Natural killer cell (primary cell): ENCODE results near the gene SERGEF. TPM values are rescaled to one million over a fixed set of nuclear protein-coding genes. Genes with fewer than 3 reads are reported as not detected.

ENCODE experiments used
- ATAC-seq, 3 donors: fragments of 150-1000 bp in 2 of 3; fragments of 200-7000 bp in 1 of 3; cut with Tn5 transposase; 1 replicate in 1 of 3; 2 replicates in 2 of 3; pipeline ENCODE4 v1.10.0; 2021; ENCODE audit warnings: mild to moderate bottlenecking in 2 of 3, moderate library complexity in 2 of 3
- DNase-seq, 2 donors: peaks; one replicate each; pipeline versions ENCODE4 v3.0.0 to v3.0.0-alpha.2; 2013 to 2021; ENCODE audit warnings: mixed read lengths in 1 of 2
- H3K27ac ChIP-seq: one replicate; pipeline ENCODE4 v1.5.1; 2013; ENCODE audit warnings: mild to moderate bottlenecking, low read length
- H3K27me3 ChIP-seq: one replicate; pipeline ENCODE4 v1.6.1; 2013; ENCODE audit warnings: low read length; ENCODE audit not compliant: control insufficient read depth, insufficient read depth
- H3K36me3 ChIP-seq: one replicate; pipeline ENCODE4 v1.6.1; 2013; ENCODE audit warnings: low read length; ENCODE audit not compliant: control insufficient read depth, insufficient read depth
- H3K4me1 ChIP-seq: one replicate; pipeline ENCODE4 v1.6.1; 2013; ENCODE audit warnings: low read length; ENCODE audit not compliant: control insufficient read depth, insufficient read depth
- H3K4me3 ChIP-seq: one replicate; pipeline ENCODE4 v1.5.1; 2013; ENCODE audit warnings: low read length
- H3K9me3 ChIP-seq: one replicate; pipeline ENCODE4 v1.6.1; 2013; ENCODE audit warnings: low read length; ENCODE audit not compliant: control insufficient read depth, insufficient read depth
- H3K27ac Mint-ChIP-seq, 2 donors: one replicate each; pipeline ENCODE4 v1.8.0; 2022; ENCODE audit warnings: mild to moderate bottlenecking in 2 of 2, mixed read lengths in 2 of 2, moderate library complexity in 1 of 2
- H3K27me3 Mint-ChIP-seq, 2 donors: one replicate each; pipeline ENCODE4 v1.8.0; 2022; ENCODE audit warnings: low read depth in 2 of 2, mixed read lengths in 2 of 2
- H3K36me3 Mint-ChIP-seq: one replicate; pipeline ENCODE4 v1.8.0; 2022; ENCODE audit warnings: mixed read lengths
- H3K4me1 Mint-ChIP-seq, 2 donors: one replicate each; pipeline ENCODE4 v1.8.0; 2022; ENCODE audit warnings: mixed read lengths in 2 of 2
- H3K4me3 Mint-ChIP-seq: one replicate; pipeline ENCODE4 v1.8.0; 2022; ENCODE audit warnings: mild to moderate bottlenecking, moderate library complexity, mixed read lengths
- H3K9me3 Mint-ChIP-seq, 2 donors: one replicate each; pipeline ENCODE4 v1.8.0; 2022; ENCODE audit warnings: mixed read lengths in 2 of 2
- CTCF ChIP-seq: fragments of 200-600 bp; IDR thresholded peaks from one replicate; pipeline ENCODE4 v1.8.0; 2022; ENCODE audit warnings: antibody characterized with exemption
- WGBS: methylation state at CpG from one replicate; pipeline ENCODE4 v1.1.7; 2013; ENCODE audit warnings: missing lambda C conversion rate; ENCODE audit not compliant: insufficient coverage; 5-methylcytosine and 5-hydroxymethylcytosine counted together
- intact Hi-C: fragments of 100-400 bp; cut with micrococcal nuclease; formaldehyde crosslinking; loops from one replicate; pipeline ENCODE4 v1.14.2; 2022
- total RNA-seq, 4 donors: library from RNA; stranded (reverse); fragments of 120-200 nt in 1 of 4; gene quantifications; one replicate each; pipeline versions ENCODE4 v1.2.3 to v1.2.4, GENCODE V29; 2013 to 2022

SERGEF gene
- total RNA-seq, 3 donors from 2014 or later (not counting 1 experiment from before 2014, with no cell fraction given), result 67.5 to 78.6 (median 69.4) TPM

- Mint-ChIP-seq H3K27ac (no peak overlapping the region), H3K36me3 (no peaks in the 10 kb centered on the region), H3K27me3 (peaks cover 0 to 3% of the 10 kb centered on the region in 2 donors), H3K4me1 (no peaks in the 10 kb centered on the region), H3K9me3 (no peaks in the 10 kb centered on the region), H3K4me3 (no peak overlapping the region)
- H3K36me3 ChIP-seq, result no peaks in the 10 kb centered on the region
- 97% methylated on average over 10 of the region's 10 CpGs for WGBS
- no peak overlapping the region for H3K27ac ChIP-seq
- no peaks in the 10 kb centered on the region for H3K9me3 ChIP-seq
- H3K4me1 ChIP-seq, result no peaks in the 10 kb centered on the region
- intact Hi-C loops, result no loop called here
- no peaks in the 10 kb centered on the region for H3K27me3 ChIP-seq
- TF ChIP-seq CTCF, result no peak
- no peak for ATAC-seq
- DNase-seq, result no peak
- H3K4me3 ChIP-seq, result no peak overlapping the region
Measured at GRCh38 chr11:18054511-18055103, 41.8 kb upstream of the SERGEF start.

- DNase-seq, result no peak
- TF ChIP-seq CTCF, result no peak
- Histone ChIP-seq H3K9me3 (no peaks in the 10 kb centered on the region), H3K4me1 (no peaks in the 10 kb centered on the region), H3K27me3 (peaks cover 8% of the 10 kb centered on the region), H3K4me3 (no peak overlapping the region), H3K27ac (no peak overlapping the region), H3K36me3 (no peaks in the 10 kb centered on the region)
- WGBS, result 11% methylated on average over 1 of the region's 2 CpGs
- intact Hi-C loops, result no loop called here
- Mint-ChIP-seq H3K27me3 (peaks cover 16 to 25% of the 10 kb centered on the region in 2 donors), H3K27ac (no peak overlapping the region), H3K9me3 (no peaks in the 10 kb centered on the region), H3K4me1 (no peaks in the 10 kb centered on the region), H3K4me3 (no peak overlapping the region), H3K36me3 (peaks cover 14% of the 10 kb centered on the region)
- no peak for ATAC-seq
Measured at GRCh38 chr11:18050848-18051247, 38.0 kb upstream of the SERGEF start.

GRCh38 chr11:18046116-18046777 lies 33.4 kb upstream of the SERGEF start, which contains the start of gene TPH1:
Gene TPH1 (minus strand): TSS chr11:18046269. CDS start chr11:18040762, 5,507 bp downstream.
- Histone ChIP-seq H3K4me3 (no peak within 1 kb of the TSS), H3K4me1 (no peaks in the 10 kb centered on the region), H3K27ac (no peak within 1 kb of the TSS), H3K9me3 (no peaks in the 10 kb centered on the region), H3K27me3 (peaks cover 13% of the 10 kb centered on the region), H3K36me3 (no peaks in the 10 kb centered on the region)
- no peaks in the 10 kb centered on the region for H3K9me3 Mint-ChIP-seq
- H3K36me3 Mint-ChIP-seq, result peaks cover 14% of the 10 kb centered on the region
- peaks cover 30 to 42% of the 10 kb centered on the region in 2 donors for H3K27me3 Mint-ChIP-seq
- H3K4me1 Mint-ChIP-seq, result no peaks in the 10 kb centered on the region
- intact Hi-C loops, result no loop called here
- peak in 1 of 3 donors; percentile 33 for ATAC-seq
- TF ChIP-seq CTCF, result no peak
- 28% methylated on average over 36 of the region's 36 CpGs for WGBS
- H3K27ac Mint-ChIP-seq, result no peak within 1 kb of the TSS
- no peak for DNase-seq
- no peak within 1 kb of the TSS for H3K4me3 Mint-ChIP-seq
